ENCODE results near the gene ARL14EPL.
"Not testable (repeated sequence)": the region's sequence is repeated elsewhere in the genome, so short reads cannot be mapped to it uniquely, and the experiment has no call there.

ARL14EPL gene

GRCh38 chr5:116058346-116058936 is 26.2 kb downstream of the ARL14EPL start:
- no peak for DNase-seq

- DNase-seq = no peak
Measured at GRCh38 chr5:116062352-116062751, 30.1 kb downstream of the ARL14EPL start.

DNA sequence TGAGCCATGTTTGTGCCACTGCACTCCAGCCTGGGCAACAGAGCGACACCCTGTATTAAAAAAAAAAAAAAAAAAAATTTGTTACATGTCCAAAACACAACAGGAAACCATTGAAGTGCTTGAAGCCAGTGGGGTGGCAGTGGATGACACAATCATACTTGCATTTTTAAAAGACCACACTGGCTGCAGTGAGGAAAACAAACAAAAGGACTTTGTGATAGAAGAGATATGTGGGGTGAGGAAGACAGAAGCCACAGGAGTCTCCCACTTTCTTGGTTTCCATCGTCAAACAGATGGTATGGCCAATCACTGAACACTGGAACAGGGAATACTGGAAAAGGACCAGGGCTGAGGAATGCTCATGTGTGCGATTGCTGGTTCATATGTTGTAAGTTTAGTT is 31.7 kb downstream of the ARL14EPL start:
- DNase-seq = no peak

DNA sequence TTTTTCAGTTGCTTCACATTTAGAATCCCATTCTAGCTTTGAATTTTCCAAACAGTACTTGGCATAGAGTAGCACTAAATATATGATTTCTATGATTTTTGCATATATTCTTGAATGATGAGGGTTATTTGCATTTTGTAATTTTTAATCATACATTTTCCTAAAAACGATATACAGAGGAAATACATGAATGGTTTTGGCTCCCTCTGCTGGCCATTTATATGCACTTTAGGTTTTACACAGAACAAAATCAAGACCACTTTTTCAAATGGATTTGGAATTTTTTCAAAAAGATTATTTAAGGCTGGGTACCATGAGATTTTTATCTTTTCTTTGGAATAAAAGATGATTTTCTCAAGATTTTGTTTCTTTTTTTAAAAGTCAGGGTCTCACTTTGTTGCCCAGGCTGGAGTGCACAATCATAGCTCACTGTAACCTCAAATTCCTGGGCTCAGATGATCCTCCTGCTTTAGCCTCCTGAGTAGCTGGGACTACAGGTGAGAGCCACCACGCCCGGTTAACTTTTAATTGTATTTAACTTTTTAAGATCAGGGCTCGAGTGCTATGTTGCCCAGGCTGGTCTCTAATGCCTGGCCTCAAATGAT is 35.9 kb downstream of the ARL14EPL start:
- peak in 1 of 2 donors; percentile 21 for DNase-seq

- DNase-seq = no peak
Measured at GRCh38 chr5:116071211-116071610, 38.9 kb downstream of the ARL14EPL start.

GRCh38 chr5:116075191-116075831 is 43.0 kb downstream of the ARL14EPL start:
- peak in 1 of 2 donors; percentile 60 for DNase-seq

- peak in 1 of 2 donors; percentile 72 for DNase-seq
Measured at GRCh38 chr5:116076496-116076895, 44.2 kb downstream of the ARL14EPL start.

- no peak for DNase-seq
Measured at GRCh38 chr5:116078199-116078598, 45.9 kb downstream of the ARL14EPL start.

DNA sequence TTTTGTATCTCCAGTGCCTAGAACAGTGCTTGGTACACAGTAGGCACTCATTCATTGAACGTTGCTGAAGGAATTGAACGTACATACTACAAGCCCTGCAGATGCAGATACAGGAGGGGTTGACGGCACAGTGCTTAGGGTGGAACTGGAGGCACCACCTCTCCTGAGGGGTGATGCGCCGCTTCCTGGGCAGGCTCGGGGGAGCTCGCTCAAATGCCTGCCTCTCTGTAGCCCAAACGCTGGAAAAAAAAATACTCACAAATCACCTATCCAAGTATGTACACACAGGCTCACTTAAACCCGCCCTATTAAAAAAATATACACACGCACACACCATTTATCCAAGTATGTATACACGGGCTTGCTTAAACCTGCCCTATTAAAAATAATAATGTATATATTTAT is 52.0 kb downstream of the ARL14EPL start:
- DNase-seq = no peak

- DNase-seq = peak; percentile 51 to 55
Measured at GRCh38 chr5:116084871-116085715, 52.8 kb downstream of the ARL14EPL start, which contains the start of gene COMMD10. Gene COMMD10 (plus strand): TSS chr5:116085025.

DNA sequence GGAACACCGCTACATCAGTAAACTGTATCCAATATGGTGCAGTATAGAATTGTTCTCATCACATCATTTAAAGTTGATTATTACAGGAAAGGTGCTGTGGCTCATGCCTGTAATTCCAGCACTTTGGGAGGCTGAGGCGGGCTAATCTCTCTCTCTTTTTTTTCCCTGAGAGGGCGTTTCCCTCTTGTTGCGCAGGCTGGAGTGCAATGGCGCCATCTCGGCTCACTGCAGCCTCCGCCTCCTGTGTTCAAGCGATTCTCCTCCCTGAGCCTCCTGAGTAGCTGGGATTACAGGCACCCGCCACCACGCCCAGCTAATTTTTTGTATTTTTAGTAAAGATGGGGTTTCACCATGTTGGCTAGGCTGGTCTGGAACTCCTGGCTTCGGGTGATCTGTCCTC is 54.0 kb downstream of the ARL14EPL start:
- DNase-seq = not testable (repeated sequence)

- no peak for DNase-seq
Measured at GRCh38 chr5:116088062-116088461, 55.8 kb downstream of the ARL14EPL start.

DNA sequence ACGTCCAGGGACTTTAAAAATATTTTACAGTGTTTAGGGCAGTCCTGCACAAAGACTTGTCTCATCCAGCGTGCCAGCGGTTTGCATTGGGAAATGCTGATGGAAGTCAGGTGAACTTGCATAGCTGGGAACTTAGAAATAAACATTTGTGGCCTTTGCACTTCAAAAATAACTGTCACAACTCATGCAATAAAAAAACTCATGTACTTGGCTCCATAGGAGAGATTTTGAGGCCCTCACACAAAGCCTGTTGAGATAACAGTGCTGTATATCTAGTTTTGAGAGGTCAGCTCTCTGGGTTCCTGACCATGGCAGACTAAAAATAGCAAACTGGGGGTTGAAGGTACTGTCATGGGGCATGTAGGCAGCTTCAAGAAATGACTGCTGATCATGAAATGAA is 58.0 kb downstream of the ARL14EPL start:
- no peak for DNase-seq

GRCh38 chr5:116091416-116091815 is 59.1 kb downstream of the ARL14EPL start:
- no peak for DNase-seq

DNA sequence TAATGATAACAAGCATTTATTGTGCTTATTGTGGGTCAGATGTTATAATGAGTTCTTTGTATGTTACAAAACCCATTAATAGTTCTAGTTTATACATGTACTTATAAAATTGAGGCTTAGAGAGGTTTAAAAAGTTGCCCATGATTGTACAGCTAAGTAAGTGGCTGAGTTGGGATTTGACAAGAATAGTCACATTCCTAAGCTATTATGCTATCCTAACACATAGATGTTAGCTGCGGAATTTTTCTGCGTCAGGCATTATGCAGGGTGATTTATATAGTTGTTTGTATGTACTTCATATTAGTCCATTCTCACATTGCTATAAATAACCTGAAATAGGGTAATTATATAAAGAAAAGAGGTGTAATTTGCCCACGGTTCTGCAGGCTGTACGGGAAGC is 65.0 kb downstream of the ARL14EPL start:
- DNase-seq = no peak

- DNase-seq = no peak
Measured at GRCh38 chr5:116098998-116099397, 66.7 kb downstream of the ARL14EPL start.

GRCh38 chr5:116104941-116105340 is 72.7 kb downstream of the ARL14EPL start:
- not testable (repeated sequence) for DNase-seq

Data from bone marrow (tissue), 2 donors.